ENCODE measurements around the gene VSTM2L.

Gene VSTM2L

DNA sequence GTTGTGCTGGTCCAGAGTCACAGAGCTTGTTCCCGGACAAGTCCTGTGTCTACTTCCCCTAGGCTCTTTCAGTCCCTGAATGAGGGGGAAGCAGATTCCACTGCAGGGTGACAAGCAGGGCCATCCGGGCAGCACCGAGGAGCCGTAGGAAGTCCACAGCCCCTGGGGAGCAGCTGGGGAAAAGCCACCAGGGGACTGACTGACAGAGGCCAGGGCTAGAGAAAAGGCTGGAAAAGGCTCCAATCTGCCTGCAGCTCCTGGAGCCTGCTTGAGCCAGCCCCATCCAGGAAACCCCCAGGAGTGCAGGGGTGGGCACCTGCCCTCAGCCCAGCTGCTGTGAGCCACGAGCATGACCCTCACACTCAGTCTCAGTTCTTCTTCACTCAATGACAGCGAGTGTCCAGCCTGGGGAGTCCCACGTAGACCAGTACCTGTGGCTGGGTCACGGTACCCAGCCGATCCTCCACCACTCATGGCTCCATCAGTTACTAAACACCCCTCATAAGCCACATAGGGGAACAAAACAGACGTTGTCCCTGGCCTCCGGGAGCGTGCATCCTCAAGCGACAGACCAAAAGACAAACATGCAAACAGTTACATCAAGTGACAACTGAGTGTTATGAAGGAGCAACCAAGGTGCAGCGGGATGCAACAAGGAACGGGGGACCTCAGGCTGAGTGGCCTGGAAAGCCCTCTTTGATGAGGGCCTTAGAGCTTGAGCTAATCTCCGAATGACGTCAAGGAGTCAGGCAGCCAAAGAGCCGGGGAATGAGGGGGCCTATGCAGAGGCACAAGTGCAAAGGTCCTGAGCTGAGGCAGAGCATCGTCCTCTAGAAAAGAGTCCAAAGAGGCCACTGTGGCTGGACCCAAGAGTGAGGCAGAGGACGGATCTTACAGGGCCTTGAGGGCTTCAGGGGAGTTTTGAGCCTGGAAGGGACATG, 24.8 kb upstream of the VSTM2L start:
- no peak for DNase-seq (ENCODE audit: low read depth, low spot score)
- H3K27ac ChIP-seq, result no peak overlapping the region

- no peak for DNase-seq (ENCODE audit: low read depth, low spot score)
- no peak overlapping the region for H3K27ac ChIP-seq
Observed at GRCh38 chr20:37878835-37879599, 23.9 kb upstream of the VSTM2L start.

- H3K27ac ChIP-seq, result no peak overlapping the region
Observed at GRCh38 chr20:37879843-37880242, 23.1 kb upstream of the VSTM2L start.

DNA sequence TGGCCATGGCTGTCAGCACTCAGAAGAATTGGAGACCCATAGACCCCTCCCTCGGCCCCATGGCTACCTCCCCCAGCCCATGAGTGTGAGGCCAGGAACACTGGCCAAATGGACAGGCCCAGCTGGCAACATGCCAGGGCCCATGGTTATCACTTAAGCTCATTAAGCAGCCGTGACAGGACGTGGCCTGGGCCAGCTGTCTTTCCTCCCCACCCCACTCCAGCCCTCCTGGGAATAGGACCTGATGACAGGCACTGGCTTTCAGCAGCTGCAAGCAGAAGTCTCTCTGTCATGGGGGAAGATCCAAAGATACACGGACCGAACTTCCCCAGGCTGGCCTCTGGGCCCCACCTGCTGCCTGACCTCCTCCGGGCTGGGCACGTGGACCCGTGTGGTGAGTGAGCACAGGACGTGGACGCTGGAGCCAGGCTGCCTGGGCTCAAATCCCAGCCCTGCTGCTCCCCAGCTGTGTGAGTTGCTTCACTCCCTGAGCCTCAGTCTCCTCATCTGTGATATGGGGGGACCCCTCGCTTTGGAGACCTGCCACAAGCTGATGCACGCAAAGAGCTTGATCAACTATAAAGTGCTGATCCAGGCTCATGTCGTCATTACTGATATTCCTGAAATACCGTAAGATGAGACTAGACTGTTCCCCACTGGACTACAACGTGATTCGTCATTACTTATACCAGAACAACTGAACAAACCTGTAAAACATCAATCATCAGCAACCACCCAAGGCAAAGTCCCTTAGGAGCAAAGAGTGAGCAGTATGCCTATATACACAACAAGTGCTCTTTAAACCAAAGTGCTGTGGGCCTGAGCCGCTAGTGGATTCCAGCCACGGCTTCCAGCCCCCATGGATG, 22.0 kb upstream of the VSTM2L start:
- H3K27ac ChIP-seq, result no peak overlapping the region
- DNase-seq (ENCODE audit: low read depth, low spot score), result no peak

More at GRCh38 chr20:37879843-37880242, 23.1 kb upstream of the VSTM2L start:
- DNase-seq (ENCODE audit: low read depth, low spot score), result no peak

- H3K27ac ChIP-seq, result no peak overlapping the region
- DNase-seq (ENCODE audit: low read depth, low spot score), result no peak
Observed at GRCh38 chr20:37881601-37882343, 21.2 kb upstream of the VSTM2L start.

DNA sequence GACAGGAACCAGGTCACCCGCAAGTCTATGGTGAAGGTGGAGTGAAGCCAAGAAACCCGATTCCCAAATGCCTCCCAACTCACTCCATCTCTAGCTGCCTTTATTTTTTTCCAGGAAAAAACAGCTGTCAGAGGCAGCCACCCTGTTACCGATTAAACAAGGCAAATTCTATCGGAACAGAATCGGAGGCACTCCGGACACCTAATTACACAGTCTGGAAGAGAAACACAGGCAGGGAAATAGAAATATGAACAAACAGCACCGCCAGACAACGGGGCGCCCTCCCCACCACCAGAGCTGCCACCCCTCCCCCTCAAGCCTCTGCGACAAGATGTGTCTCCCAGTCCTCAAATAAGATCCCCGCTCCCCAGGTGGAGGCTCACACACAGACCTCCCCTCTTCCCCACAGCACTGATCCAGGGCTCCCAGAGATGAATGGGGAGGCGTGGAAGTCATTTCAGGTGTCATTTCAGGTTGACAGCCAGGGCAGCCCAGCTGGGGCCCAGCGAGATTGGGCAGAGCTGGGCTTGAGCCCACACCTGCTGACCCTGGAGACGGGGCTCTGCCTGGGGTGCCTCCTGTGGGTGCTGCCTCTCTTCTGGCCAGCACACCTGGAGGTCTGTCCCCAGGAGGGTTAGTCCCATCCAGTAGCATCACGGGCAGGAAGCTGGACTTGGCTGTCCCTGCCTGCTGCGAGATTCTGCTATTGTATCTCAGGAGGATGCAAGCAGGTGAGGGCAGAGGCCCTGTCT, 19.8 kb upstream of the VSTM2L start:
- DNase-seq (ENCODE audit: low read depth, low spot score), result no peak
- H3K27ac ChIP-seq, result no peak overlapping the region

DNA sequence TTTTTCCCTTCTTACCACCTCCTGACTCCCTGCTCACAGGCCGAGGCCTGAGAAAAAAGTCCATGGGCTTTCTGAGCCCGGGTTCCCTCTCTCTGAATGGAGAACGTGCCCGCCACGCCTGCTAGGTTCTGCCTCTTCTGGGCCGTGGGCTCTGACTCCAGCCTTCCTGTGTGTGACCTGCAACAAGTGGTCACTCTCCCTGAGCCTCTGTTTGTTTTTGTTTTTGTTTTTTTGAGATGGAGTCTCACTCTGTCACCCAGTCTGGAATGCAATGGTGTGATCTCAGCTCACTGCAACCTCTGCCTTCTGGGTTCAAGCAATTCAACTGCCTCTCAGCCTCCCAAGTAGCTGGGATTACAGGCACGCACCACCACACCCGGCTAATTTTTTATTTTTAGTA, 17.9 kb upstream of the VSTM2L start:
- no peak overlapping the region for H3K27ac ChIP-seq
- no peak for DNase-seq (ENCODE audit: low read depth, low spot score)

DNA sequence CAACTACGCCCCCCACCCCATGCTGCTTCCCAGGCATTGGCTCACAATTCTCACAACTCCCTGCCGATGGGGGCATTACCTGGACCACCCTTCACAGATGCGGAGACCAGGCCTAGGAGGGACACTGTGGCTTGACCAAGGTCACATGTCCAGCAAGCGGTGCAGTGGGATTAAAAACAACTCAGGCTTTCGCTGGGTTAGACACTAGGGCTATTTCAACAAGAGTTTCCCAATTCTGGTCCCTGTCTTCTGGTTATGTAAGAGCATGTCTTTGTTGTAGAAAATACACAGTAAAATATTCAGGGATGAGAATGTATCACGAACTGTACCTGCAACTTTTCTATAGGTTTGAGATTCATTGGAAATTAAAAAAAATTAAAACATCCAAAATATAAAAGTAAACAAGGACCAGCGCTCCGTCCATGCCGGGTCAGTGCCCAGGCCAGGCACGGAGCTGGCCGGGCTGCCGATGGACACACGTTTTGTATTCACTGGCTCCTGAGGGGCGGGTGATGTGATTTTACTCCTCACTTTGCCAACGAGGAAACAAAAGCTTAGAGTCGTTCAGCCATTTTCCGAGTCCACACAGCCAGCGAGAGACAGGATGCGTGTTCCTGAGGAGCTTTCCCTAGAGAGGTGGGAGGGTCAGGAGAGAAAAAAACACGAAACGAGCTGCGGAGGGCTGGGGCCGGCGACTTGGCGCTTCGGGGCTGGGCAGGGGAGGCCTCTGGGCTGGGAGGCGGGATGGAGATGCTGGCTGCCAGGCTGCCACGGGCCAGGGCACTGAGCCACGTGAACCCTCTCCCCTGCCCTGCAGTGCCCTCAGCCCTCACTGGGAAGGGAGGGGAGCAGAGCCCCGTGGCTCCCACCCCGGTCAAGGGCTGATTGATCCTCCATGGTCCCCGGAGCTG, 17.1 kb upstream of the VSTM2L start:
- H3K27ac ChIP-seq, result no peak overlapping the region
- no peak for DNase-seq (ENCODE audit: low read depth, low spot score)

GRCh38 chr20:37886851-37887297, 16.1 kb upstream of the VSTM2L start:
- H3K27ac ChIP-seq, result no peak overlapping the region
- no peak for DNase-seq (ENCODE audit: low read depth, low spot score)

DNA sequence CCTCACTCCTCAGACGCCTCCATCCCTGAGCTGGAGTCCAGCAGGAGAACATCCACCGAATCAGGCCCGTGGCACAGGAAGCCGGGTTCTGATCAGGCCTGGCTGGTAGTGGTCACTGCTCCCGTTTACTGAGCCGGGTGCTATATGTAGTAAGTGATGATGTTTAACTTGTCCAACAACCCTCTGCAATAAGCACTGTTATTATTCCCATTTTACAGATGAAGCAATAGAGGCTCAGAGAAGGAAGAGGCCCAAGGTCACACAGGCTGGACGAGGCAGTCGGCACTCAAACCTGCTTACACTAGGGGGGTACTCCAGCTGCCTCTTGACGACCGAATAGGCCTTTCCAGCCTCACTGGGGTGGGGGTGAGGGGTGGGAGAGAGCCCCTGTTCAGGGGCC, 14.3 kb upstream of the VSTM2L start:
- DNase-seq (ENCODE audit: low read depth, low spot score), result no peak
- H3K27ac ChIP-seq, result no peak overlapping the region

GRCh38 chr20:37890108-37890507, 12.8 kb upstream of the VSTM2L start:
- H3K27ac ChIP-seq, result no peak overlapping the region
- no peak for DNase-seq (ENCODE audit: low read depth, low spot score)

GRCh38 chr20:37890643-37891042, 12.3 kb upstream of the VSTM2L start:
- H3K27ac ChIP-seq, result no peak overlapping the region
- DNase-seq (ENCODE audit: low read depth, low spot score), result no peak

GRCh38 chr20:37892001-37892400, 10.9 kb upstream of the VSTM2L start:
- no peak overlapping the region for H3K27ac ChIP-seq
- no peak for DNase-seq (ENCODE audit: low read depth, low spot score)

- no peak for DNase-seq (ENCODE audit: low read depth, low spot score)
- H3K27ac ChIP-seq, result no peak overlapping the region
Observed at GRCh38 chr20:37893566-37894241, 9.2 kb upstream of the VSTM2L start.

DNA sequence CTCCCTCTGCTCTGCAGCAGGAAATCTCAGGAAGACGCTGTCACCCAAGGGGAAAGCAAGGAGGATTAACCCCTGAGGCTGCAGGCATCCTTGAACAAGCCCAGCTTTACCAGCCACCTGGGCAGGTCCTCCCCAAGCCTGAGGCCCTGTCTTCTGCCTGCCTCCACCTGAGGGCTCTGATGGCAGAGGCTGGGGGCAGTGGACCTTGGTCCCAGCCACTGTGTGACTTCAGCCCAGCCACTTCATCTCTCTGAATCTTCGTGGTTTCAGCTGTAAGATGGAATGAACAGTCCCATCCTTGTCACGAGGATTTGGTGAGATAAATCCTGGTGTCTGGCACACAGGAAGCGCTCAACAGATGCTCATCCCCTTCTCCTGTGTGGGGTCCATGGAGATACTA, 8.5 kb upstream of the VSTM2L start:
- no peak for DNase-seq (ENCODE audit: low read depth, low spot score)
- H3K27ac ChIP-seq, result no peak overlapping the region

DNA sequence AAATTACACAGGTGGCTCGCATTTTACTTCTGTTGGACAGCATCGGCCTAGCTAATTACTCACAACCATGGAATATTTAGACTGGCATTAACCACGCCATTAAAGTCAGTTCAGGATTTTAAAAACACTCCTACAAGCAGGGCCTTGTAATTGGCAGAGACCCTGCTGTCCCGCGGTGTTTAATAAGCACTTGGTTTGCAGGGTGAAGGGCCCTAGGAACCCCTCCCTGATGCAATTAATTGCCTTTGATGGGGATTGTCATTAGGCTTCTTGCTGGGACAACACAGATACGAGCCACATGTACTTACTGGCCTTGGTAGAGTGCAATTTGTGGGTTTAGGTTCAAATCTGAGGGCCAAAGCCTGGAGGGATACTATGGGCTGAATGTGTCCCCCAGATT, 7.8 kb upstream of the VSTM2L start:
- H3K27ac ChIP-seq, result no peak overlapping the region
- no peak for DNase-seq (ENCODE audit: low read depth, low spot score)

DNA sequence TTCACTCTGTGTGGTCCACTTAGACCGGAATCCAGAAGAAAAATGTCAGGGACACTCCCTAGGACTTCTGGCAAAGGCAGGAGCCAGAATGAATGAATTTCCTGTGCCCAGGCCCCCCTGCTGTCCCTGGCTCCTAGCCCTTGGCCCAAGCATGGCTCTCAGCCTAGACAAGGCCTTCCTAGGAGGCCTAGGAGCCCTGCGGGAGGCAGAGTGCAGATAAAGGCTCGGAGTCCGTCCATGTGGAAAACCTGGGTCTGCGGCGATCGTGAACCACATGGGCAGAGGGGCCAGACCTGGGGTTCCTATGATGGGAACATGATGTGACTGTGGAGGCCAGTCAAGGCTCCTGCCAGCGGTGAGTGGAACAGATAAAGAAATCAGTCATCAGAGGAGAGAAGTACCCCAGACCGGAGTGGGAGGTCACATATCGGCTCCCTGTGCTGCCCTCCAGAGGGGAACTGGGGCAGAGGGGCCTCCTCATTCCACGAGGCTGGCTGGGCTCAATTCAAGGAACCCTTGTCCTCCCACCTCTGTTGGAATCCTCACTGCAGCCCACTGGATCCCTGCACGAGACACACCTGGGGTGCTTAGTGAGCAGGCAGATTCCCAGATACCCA, 5.9 kb upstream of the VSTM2L start:
- H3K27ac ChIP-seq, result no peak overlapping the region
- no peak for DNase-seq (ENCODE audit: low read depth, low spot score)

All from epithelial cell of prostate (primary cell).